HEK293 (cell line): ENCODE results near the gene AGO1.

ENCODE experiments used
- GLIS2 ChIP-seq: fragments of 450-650 bp; formaldehyde crosslinking; IDR thresholded peaks from 2 replicates; pipeline ENCODE4 v1.5.1; 2016; ENCODE audit warnings: missing biosample characterization, missing genetic modification characterization
- SP2 ChIP-seq: fragments of 450-650 bp; formaldehyde crosslinking; IDR thresholded peaks from 2 replicates; pipeline ENCODE4 v1.5.1; 2016; ENCODE audit warnings: missing biosample characterization, missing genetic modification characterization
- YY1 ChIP-seq: fragments of 450-650 bp; formaldehyde crosslinking; IDR thresholded peaks from 2 replicates; pipeline ENCODE4 v1.5.1; 2018; ENCODE audit warnings: missing biosample characterization, missing genetic modification characterization
- YY2 ChIP-seq: fragments of 450-650 bp; formaldehyde crosslinking; IDR thresholded peaks from 2 replicates; pipeline ENCODE4 v1.5.1; 2016; ENCODE audit warnings: missing biosample characterization, missing genetic modification characterization
- ZEB2 ChIP-seq: fragments of 450-650 bp; formaldehyde crosslinking; IDR thresholded peaks from 2 replicates; pipeline ENCODE4 v1.5.1; 2016; ENCODE audit warnings: missing biosample characterization, missing genetic modification characterization
- ZNF112 ChIP-seq: fragments of 450-650 bp; formaldehyde crosslinking; IDR thresholded peaks from 2 replicates; pipeline ENCODE4 v1.5.0; 2017; ENCODE audit warnings: missing biosample characterization, missing genetic modification characterization
- ZNF16 ChIP-seq: fragments of 450-650 bp; formaldehyde crosslinking; IDR thresholded peaks from 2 replicates; pipeline ENCODE4 v1.5.1; 2016; ENCODE audit warnings: low read depth, missing biosample characterization, missing genetic modification characterization
- ZNF24 ChIP-seq: fragments of 450-650 bp; formaldehyde crosslinking; IDR thresholded peaks from 2 replicates; pipeline ENCODE4 v1.5.1; 2016; ENCODE audit warnings: missing biosample characterization, missing genetic modification characterization
- ZNF274 ChIP-seq, 2 experiments: fragments of 200-500 bp in 1 of 2; fragments of 450-650 bp in 1 of 2; sonication (Bioruptor generic) in 1 of 2; formaldehyde crosslinking in 1 of 2; IDR thresholded peaks; 2 replicates each; pipeline versions ENCODE4 v1.5.1 to v1.6.1; 2014 to 2016; ENCODE audit warnings: borderline replicate concordance in 1 of 2, inconsistent platforms in 1 of 2, low read length in 1 of 2, missing biosample characterization in 1 of 2, missing genetic modification characterization in 1 of 2
- ZNF391 ChIP-seq: fragments of 450-650 bp; formaldehyde crosslinking; IDR thresholded peaks from 2 replicates; pipeline ENCODE4 v1.5.1; 2016; ENCODE audit warnings: low read depth, missing biosample characterization, missing genetic modification characterization, borderline replicate concordance
- ZNF501 ChIP-seq: fragments of 450-650 bp; formaldehyde crosslinking; IDR thresholded peaks from 2 replicates; pipeline ENCODE4 v1.5.1; 2016; ENCODE audit warnings: missing biosample characterization, missing genetic modification characterization
- ZNF530 ChIP-seq: fragments of 450-650 bp; formaldehyde crosslinking; IDR thresholded peaks from 2 replicates; pipeline ENCODE4 v1.5.1; 2016; ENCODE audit warnings: low read depth, missing biosample characterization, missing genetic modification characterization
- ZNF558 ChIP-seq: fragments of 450-650 bp; formaldehyde crosslinking; IDR thresholded peaks from 2 replicates; pipeline ENCODE4 v1.5.1; 2016; ENCODE audit warnings: missing biosample characterization, missing genetic modification characterization
- ZNF623 ChIP-seq: fragments of 450-650 bp; formaldehyde crosslinking; IDR thresholded peaks from 2 replicates; pipeline ENCODE4 v1.5.1; 2016; ENCODE audit warnings: missing biosample characterization, missing genetic modification characterization
- ZNF768 ChIP-seq: fragments of 450-650 bp; formaldehyde crosslinking; IDR thresholded peaks from 2 replicates; pipeline ENCODE4 v1.5.1; 2018; ENCODE audit warnings: missing biosample characterization, mild to moderate bottlenecking, missing genetic modification characterization
- ZNF777 ChIP-seq: fragments of 450-650 bp; formaldehyde crosslinking; IDR thresholded peaks from 2 replicates; pipeline ENCODE4 v1.5.1; 2017; ENCODE audit warnings: missing biosample characterization, missing genetic modification characterization, borderline replicate concordance
- ZNF830 ChIP-seq: fragments of 450-650 bp; IDR thresholded peaks from 2 replicates; pipeline ENCODE4 v1.5.0; 2018; ENCODE audit warnings: missing biosample characterization, missing genetic modification characterization, low read depth, mild to moderate bottlenecking, moderate library complexity
- ZSCAN23 ChIP-seq: fragments of 450-650 bp; formaldehyde crosslinking; IDR thresholded peaks from 2 replicates; pipeline ENCODE4 v1.5.1; 2016; ENCODE audit warnings: missing biosample characterization, missing genetic modification characterization
- TF ChIP-seq, protein P1 (sequence below): fragments of 450-650 bp; formaldehyde crosslinking; IDR thresholded peaks from 2 replicates; pipeline ENCODE4 v1.5.1; 2016; ENCODE audit warnings: missing biosample characterization, missing genetic modification characterization, low read depth
- TF ChIP-seq, protein P2 (sequence below): fragments of 450-650 bp; formaldehyde crosslinking; IDR thresholded peaks from 2 replicates; pipeline ENCODE4 v1.5.1; 2016; ENCODE audit warnings: missing biosample characterization, missing genetic modification characterization
- TF ChIP-seq, protein P3 (sequence below): fragments of 450-650 bp; formaldehyde crosslinking; conservative IDR thresholded peaks from 2 replicates; pipeline ENCODE4 v1.5.1; 2016; ENCODE audit warnings: low read depth, missing biosample characterization, missing genetic modification characterization
- TF ChIP-seq, protein P4 (sequence below): sonication (generic); formaldehyde crosslinking; IDR thresholded peaks from 2 replicates; pipeline ENCODE4 v1.8.1; 2022; ENCODE audit warnings: mild to moderate bottlenecking, moderate library complexity, missing genetic modification reagents
- TF ChIP-seq, protein P5 (sequence below): fragments of 450-650 bp; formaldehyde crosslinking; IDR thresholded peaks from 2 replicates; pipeline ENCODE4 v1.5.1; 2017; ENCODE audit warnings: missing biosample characterization, missing genetic modification characterization
- TF ChIP-seq, protein P6 (sequence below): IDR thresholded peaks from 2 replicates; pipeline ENCODE4 v1.6.1; 2011; ENCODE audit warnings: mild to moderate bottlenecking, low read depth, low read length, borderline replicate concordance
- TF ChIP-seq, protein P7 (sequence below): fragments of 450-650 bp; formaldehyde crosslinking; IDR thresholded peaks from 2 replicates; pipeline ENCODE4 v1.5.1; 2016; ENCODE audit warnings: missing biosample characterization, missing genetic modification characterization

The AGO1 gene

DNA sequence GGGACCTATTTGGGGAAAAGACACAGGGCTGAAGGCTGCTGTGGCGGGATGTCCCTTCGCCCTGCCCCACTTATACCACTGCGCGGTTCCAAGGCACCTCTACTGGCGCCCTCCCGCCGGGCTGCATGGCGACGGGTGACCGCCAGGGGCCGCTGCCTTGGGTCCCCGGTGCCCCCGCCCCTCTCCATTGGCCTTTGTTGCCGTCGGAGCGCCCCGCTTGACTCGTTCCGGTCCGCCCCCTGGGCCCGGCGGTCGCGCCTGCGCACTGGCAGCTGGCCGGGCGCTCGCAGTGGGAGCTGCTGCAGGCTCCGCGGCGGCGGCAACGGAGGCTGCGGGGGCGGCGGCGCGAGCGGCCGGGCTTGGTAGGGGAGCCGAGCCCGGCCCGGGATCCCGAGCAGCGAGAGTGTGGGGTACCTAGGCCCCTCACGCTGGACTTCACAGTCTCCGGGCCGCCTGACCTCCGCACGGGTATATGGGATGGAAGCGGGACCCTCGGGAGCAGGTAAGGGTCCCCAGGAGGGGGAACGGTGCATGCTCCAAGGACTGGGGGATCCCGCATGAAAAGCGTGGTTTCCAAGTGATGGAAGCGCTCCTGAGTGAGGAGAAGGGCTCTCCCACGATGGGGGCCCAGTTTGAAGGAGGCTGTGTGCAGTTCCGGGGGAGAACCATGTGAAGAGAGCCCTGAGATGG lies at the start of gene AGO1 (continued):
- TF ChIP-seq, protein P1, sequence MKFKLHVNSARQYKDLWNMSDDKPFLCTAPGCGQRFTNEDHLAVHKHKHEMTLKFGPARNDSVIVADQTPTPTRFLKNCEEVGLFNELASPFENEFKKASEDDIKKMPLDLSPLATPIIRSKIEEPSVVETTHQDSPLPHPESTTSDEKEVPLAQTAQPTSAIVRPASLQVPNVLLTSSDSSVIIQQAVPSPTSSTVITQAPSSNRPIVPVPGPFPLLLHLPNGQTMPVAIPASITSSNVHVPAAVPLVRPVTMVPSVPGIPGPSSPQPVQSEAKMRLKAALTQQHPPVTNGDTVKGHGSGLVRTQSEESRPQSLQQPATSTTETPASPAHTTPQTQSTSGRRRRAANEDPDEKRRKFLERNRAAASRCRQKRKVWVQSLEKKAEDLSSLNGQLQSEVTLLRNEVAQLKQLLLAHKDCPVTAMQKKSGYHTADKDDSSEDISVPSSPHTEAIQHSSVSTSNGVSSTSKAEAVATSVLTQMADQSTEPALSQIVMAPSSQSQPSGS, result no peak
- TF ChIP-seq ZNF501 (tag by site-specific recombination) (no peak), ZNF558 (tag by site-specific recombination) (no peak), ZNF274 (IDR thresholded peaks at IDR 0.05; ENCODE audit: low read length) (no peak), ZNF274 (tag by site-specific recombination; IDR thresholded peaks at IDR 0.05; ENCODE audit: borderline replicate concordance) (no peak), ZNF112 (tag by site-specific recombination) (no peak), ZNF777 (tag by site-specific recombination) (no peak), YY1 (tag by site-specific recombination) (0 out of 2 replicates have a peak, but pooled peaks have one; percentile 40), ZNF623 (tag by site-specific recombination) (no peak), ZNF830 (tag by site-specific recombination) (no peak), ZSCAN23 (tag by site-specific recombination) (no peak), ZNF768 (tag by site-specific recombination) (no peak), GLIS2 (peak; percentile 90), YY2 (tag by site-specific recombination) (no peak), ZEB2 (tag by site-specific recombination) (peak; percentile 85), SP2 (tag by site-specific recombination) (peak; percentile 70), ZNF16 (tag by site-specific recombination) (no peak), ZNF391 (0 out of 2 replicates have a peak, but pooled peaks have one; percentile 15), ZNF530 (tag by site-specific recombination) (no peak), ZNF24 (tag by site-specific recombination) (no peak)
- TF ChIP-seq, protein P2, sequence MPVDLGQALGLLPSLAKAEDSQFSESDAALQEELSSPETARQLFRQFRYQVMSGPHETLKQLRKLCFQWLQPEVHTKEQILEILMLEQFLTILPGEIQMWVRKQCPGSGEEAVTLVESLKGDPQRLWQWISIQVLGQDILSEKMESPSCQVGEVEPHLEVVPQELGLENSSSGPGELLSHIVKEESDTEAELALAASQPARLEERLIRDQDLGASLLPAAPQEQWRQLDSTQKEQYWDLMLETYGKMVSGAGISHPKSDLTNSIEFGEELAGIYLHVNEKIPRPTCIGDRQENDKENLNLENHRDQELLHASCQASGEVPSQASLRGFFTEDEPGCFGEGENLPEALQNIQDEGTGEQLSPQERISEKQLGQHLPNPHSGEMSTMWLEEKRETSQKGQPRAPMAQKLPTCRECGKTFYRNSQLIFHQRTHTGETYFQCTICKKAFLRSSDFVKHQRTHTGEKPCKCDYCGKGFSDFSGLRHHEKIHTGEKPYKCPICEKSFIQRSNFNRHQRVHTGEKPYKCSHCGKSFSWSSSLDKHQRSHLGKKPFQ, result no peak
- TF ChIP-seq, protein P3, sequence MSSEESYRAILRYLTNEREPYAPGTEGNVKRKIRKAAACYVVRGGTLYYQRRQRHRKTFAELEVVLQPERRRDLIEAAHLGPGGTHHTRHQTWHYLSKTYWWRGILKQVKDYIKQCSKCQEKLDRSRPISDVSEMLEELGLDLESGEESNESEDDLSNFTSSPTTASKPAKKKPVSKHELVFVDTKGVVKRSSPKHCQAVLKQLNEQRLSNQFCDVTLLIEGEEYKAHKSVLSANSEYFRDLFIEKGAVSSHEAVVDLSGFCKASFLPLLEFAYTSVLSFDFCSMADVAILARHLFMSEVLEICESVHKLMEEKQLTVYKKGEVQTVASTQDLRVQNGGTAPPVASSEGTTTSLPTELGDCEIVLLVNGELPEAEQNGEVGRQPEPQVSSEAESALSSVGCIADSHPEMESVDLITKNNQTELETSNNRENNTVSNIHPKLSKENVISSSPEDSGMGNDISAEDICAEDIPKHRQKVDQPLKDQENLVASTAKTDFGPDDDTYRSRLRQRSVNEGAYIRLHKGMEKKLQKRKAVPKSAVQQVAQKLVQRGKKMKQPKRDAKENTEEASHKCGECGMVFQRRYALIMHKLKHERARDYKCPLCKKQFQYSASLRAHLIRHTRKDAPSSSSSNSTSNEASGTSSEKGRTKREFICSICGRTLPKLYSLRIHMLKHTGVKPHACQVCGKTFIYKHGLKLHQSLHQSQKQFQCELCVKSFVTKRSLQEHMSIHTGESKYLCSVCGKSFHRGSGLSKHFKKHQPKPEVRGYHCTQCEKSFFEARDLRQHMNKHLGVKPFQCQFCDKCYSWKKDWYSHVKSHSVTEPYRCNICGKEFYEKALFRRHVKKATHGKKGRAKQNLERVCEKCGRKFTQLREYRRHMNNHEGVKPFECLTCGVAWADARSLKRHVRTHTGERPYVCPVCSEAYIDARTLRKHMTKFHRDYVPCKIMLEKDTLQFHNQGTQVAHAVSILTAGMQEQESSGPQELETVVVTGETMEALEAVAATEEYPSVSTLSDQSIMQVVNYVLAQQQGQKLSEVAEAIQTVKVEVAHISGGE (tag by site-specific recombination), result peak; percentile 53; the same call in 1 of the 2 replicates
- TF ChIP-seq, protein P4, sequence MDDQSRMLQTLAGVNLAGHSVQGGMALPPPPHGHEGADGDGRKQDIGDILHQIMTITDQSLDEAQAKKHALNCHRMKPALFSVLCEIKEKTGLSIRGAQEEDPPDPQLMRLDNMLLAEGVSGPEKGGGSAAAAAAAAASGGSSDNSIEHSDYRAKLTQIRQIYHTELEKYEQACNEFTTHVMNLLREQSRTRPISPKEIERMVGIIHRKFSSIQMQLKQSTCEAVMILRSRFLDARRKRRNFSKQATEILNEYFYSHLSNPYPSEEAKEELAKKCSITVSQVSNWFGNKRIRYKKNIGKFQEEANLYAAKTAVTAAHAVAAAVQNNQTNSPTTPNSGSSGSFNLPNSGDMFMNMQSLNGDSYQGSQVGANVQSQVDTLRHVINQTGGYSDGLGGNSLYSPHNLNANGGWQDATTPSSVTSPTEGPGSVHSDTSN (CRISPR knock-in tag), result peak; percentile 50; the same call in 1 of the 2 replicates
- TF ChIP-seq, protein P5, sequence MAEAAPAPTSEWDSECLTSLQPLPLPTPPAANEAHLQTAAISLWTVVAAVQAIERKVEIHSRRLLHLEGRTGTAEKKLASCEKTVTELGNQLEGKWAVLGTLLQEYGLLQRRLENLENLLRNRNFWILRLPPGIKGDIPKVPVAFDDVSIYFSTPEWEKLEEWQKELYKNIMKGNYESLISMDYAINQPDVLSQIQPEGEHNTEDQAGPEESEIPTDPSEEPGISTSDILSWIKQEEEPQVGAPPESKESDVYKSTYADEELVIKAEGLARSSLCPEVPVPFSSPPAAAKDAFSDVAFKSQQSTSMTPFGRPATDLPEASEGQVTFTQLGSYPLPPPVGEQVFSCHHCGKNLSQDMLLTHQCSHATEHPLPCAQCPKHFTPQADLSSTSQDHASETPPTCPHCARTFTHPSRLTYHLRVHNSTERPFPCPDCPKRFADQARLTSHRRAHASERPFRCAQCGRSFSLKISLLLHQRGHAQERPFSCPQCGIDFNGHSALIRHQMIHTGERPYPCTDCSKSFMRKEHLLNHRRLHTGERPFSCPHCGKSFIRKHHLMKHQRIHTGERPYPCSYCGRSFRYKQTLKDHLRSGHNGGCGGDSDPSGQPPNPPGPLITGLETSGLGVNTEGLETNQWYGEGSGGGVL (tag by site-specific recombination), result no peak
- TF ChIP-seq, protein P6, sequence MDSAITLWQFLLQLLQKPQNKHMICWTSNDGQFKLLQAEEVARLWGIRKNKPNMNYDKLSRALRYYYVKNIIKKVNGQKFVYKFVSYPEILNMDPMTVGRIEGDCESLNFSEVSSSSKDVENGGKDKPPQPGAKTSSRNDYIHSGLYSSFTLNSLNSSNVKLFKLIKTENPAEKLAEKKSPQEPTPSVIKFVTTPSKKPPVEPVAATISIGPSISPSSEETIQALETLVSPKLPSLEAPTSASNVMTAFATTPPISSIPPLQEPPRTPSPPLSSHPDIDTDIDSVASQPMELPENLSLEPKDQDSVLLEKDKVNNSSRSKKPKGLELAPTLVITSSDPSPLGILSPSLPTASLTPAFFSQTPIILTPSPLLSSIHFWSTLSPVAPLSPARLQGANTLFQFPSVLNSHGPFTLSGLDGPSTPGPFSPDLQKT, result no peak
- TF ChIP-seq, protein P7, sequence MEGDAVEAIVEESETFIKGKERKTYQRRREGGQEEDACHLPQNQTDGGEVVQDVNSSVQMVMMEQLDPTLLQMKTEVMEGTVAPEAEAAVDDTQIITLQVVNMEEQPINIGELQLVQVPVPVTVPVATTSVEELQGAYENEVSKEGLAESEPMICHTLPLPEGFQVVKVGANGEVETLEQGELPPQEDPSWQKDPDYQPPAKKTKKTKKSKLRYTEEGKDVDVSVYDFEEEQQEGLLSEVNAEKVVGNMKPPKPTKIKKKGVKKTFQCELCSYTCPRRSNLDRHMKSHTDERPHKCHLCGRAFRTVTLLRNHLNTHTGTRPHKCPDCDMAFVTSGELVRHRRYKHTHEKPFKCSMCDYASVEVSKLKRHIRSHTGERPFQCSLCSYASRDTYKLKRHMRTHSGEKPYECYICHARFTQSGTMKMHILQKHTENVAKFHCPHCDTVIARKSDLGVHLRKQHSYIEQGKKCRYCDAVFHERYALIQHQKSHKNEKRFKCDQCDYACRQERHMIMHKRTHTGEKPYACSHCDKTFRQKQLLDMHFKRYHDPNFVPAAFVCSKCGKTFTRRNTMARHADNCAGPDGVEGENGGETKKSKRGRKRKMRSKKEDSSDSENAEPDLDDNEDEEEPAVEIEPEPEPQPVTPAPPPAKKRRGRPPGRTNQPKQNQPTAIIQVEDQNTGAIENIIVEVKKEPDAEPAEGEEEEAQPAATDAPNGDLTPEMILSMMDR (tag by site-specific recombination), result peak; percentile 97
